Adipocyte (in vitro differentiated cells): ENCODE data around the gene IGSF6.

Experiments
- DNase-seq: peaks from one replicate; pipeline ENCODE4 v3.0.0-alpha.2; 2015; ENCODE audit warnings: low read depth
- H3K27me3 ChIP-seq: replicated peaks from 2 replicates; pipeline ENCODE4 v1.7.0; 2013; ENCODE audit warnings: mild to moderate bottlenecking, low read length, moderate library complexity; ENCODE audit not compliant: control insufficient read depth, insufficient read depth
- H3K36me3 ChIP-seq: 2 replicates; pipeline ENCODE4 v1.7.0; 2013; ENCODE audit warnings: low read length, mild to moderate bottlenecking, moderate library complexity; ENCODE audit not compliant: control insufficient read depth, insufficient read depth, severe bottlenecking
- H3K4me1 ChIP-seq: 2 replicates; pipeline ENCODE4 v1.7.0; 2013; ENCODE audit warnings: mild to moderate bottlenecking, low read length, moderate library complexity; ENCODE audit not compliant: control insufficient read depth, insufficient read depth
- H3K4me3 ChIP-seq: 2 replicates; pipeline ENCODE4 v1.7.0; 2013; ENCODE audit warnings: mild to moderate bottlenecking, low read length, moderate library complexity
- H3K9ac ChIP-seq: 2 replicates; pipeline ENCODE4 v1.7.0; 2013; ENCODE audit warnings: mild to moderate bottlenecking, low read length, moderate library complexity
- H3K9me3 ChIP-seq: 2 replicates; pipeline ENCODE4 v1.7.0; 2013; ENCODE audit warnings: mild to moderate bottlenecking, low read length, moderate library complexity; ENCODE audit not compliant: control insufficient read depth

IGSF6 gene

GRCh38 chr16:21598701-21599121 lies 53.7 kb downstream of the IGSF6 start:
- no peaks in the 10 kb centered on the region for H3K27me3 ChIP-seq
- peak; percentile 39 for DNase-seq
- peak overlapping the region; percentile 93 for H3K4me3 ChIP-seq
- no peaks in the 10 kb centered on the region for H3K9me3 ChIP-seq
- no peaks in the 10 kb centered on the region for H3K36me3 ChIP-seq
- H3K4me1 ChIP-seq = peaks cover 35% of the 10 kb centered on the region
- H3K9ac ChIP-seq = peak overlapping the region; percentile 97

GRCh38 chr16:21598206-21598605 lies 54.2 kb downstream of the IGSF6 start:
- Histone ChIP-seq H3K9ac (peak overlapping the region; percentile 97), H3K4me3 (peak overlapping the region; percentile 93), H3K9me3 (no peaks in the 10 kb centered on the region), H3K27me3 (no peaks in the 10 kb centered on the region), H3K36me3 (no peaks in the 10 kb centered on the region), H3K4me1 (peaks cover 30% of the 10 kb centered on the region)
- no peak for DNase-seq

- H3K36me3 ChIP-seq = no peaks in the 10 kb centered on the region
- H3K4me3 ChIP-seq = no peak overlapping the region
- no peaks in the 10 kb centered on the region for H3K27me3 ChIP-seq
- H3K9ac ChIP-seq = no peak overlapping the region
- peaks cover 26% of the 10 kb centered on the region for H3K4me1 ChIP-seq
- no peaks in the 10 kb centered on the region for H3K9me3 ChIP-seq
- DNase-seq = no peak
Measured at GRCh38 chr16:21597561-21598030, 54.8 kb downstream of the IGSF6 start.

GRCh38 chr16:21593530-21594289 lies 58.7 kb downstream of the IGSF6 start:
- Histone ChIP-seq H3K9me3 (no peaks in the 10 kb centered on the region), H3K27me3 (no peaks in the 10 kb centered on the region), H3K9ac (no peak overlapping the region), H3K4me3 (no peak overlapping the region), H3K36me3 (no peaks in the 10 kb centered on the region), H3K4me1 (peaks cover 30% of the 10 kb centered on the region)
- no peak for DNase-seq

- DNase-seq = no peak
- peaks cover 24% of the 10 kb centered on the region for H3K4me1 ChIP-seq
- no peaks in the 10 kb centered on the region for H3K27me3 ChIP-seq
- H3K4me3 ChIP-seq = no peak overlapping the region
- no peaks in the 10 kb centered on the region for H3K36me3 ChIP-seq
- no peaks in the 10 kb centered on the region for H3K9me3 ChIP-seq
- no peak overlapping the region for H3K9ac ChIP-seq
Measured at GRCh38 chr16:21592191-21592590, 60.2 kb downstream of the IGSF6 start.

- H3K9me3 ChIP-seq = no peaks in the 10 kb centered on the region
- H3K4me1 ChIP-seq = peaks cover 24% of the 10 kb centered on the region
- no peaks in the 10 kb centered on the region for H3K27me3 ChIP-seq
- H3K9ac ChIP-seq = peak overlapping the region; percentile 42
- no peaks in the 10 kb centered on the region for H3K36me3 ChIP-seq
- peak overlapping the region; percentile 33 for H3K4me3 ChIP-seq
- peak; percentile 68 for DNase-seq
Measured at GRCh38 chr16:21590796-21591195, 61.6 kb downstream of the IGSF6 start.

GRCh38 chr16:21590287-21590686 lies 62.1 kb downstream of the IGSF6 start:
- Histone ChIP-seq H3K36me3 (no peaks in the 10 kb centered on the region), H3K9me3 (no peaks in the 10 kb centered on the region), H3K4me1 (peaks cover 24% of the 10 kb centered on the region), H3K27me3 (no peaks in the 10 kb centered on the region), H3K4me3 (peak overlapping the region; percentile 33), H3K9ac (peak overlapping the region; percentile 42)
- DNase-seq = peak; percentile 19

GRCh38 chr16:21589551-21589950 lies 62.9 kb downstream of the IGSF6 start:
- Histone ChIP-seq H3K9ac (no peak overlapping the region), H3K4me3 (no peak overlapping the region), H3K27me3 (no peaks in the 10 kb centered on the region), H3K36me3 (no peaks in the 10 kb centered on the region), H3K4me1 (peaks cover 24% of the 10 kb centered on the region), H3K9me3 (no peaks in the 10 kb centered on the region)
- DNase-seq = no peak
